Activated T-helper 2 cell treated with anti-CD3 and anti-CD28 coated beads, Interferon-gamma antibody, Interleukin-2, Interleukin-4, amounts not matched to agents 10 μg/mL and 5 μg/mL and 100 μg/mL, durations not matched to agents 14 hours and 24 hours and 36 hours (primary cell): ENCODE measurements around the gene MAST4. TPM values are rescaled to one million over a fixed set of nuclear protein-coding genes. Genes with fewer than 3 reads are reported as not detected.

ENCODE experiments used
- DNase-seq: peaks from one replicate; pipeline ENCODE4 v3.0.0; 2021; ENCODE audit warnings: low spot score
- H3K27ac Mint-ChIP-seq: one replicate; pipeline ENCODE4 v1.8.0; 2021; ENCODE audit warnings: mixed read lengths
- H3K27me3 Mint-ChIP-seq: one replicate; pipeline ENCODE4 v1.8.0; 2021; ENCODE audit warnings: low read depth, mixed read lengths
- H3K36me3 Mint-ChIP-seq: one replicate; pipeline ENCODE4 v1.8.0; 2021; ENCODE audit warnings: low read depth, mixed read lengths
- H3K4me1 Mint-ChIP-seq: one replicate; pipeline ENCODE4 v1.8.0; 2021; ENCODE audit warnings: low read depth, mixed read lengths
- H3K4me3 Mint-ChIP-seq: one replicate; pipeline ENCODE4 v1.8.0; 2021; ENCODE audit warnings: low read depth, mild to moderate bottlenecking, moderate library complexity, mixed read lengths
- H3K9me3 Mint-ChIP-seq: one replicate; pipeline ENCODE4 v1.8.0; 2021; ENCODE audit warnings: mixed read lengths
- intact Hi-C: fragments of 100-400 bp; cut with micrococcal nuclease; formaldehyde crosslinking; loops from one replicate; pipeline ENCODE4 v1.15.1; 2023
- total RNA-seq: library from RNA; stranded (reverse); gene quantifications from 2 replicates; pipeline ENCODE4 v1.2.3, GENCODE V29; 2022

The MAST4 gene
- total RNA-seq, 1 donor from 2014 or later: 6.1 TPM

DNA sequence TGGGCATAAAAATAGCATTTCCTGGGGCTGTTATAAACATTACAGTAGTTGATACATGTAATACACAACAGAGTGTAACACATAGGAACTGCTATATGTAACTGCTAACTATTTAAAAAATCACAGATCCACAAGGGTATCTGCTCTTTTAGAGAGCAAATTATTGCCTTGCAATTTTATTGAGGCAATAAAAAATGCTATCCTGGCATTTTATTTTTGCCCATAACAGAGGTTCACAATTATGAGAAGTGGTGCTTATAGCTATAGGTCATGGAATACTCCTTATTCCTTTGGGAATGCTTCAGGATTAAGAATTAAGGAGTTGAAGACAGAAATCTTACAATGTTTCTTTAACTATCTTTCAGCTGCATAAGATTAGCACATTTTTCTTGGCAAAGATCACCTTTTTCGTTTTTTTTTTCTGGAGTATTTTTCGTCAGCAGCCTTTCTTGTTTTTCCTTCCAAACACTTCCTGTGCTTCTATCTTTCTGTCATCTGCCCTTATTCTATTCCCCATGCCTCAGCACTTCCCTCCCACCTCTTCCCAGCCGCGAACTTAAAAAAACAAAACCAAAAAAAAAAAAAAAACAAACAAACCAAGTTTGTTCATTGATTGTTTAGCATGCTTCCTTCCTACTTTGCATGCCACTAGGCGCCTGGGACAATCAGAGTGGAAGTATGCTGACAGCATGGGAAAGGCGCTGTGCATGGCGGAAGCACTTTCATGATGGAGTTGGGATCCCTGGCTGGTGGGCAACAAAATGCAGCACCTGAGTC is 264.2 kb downstream of the MAST4 start:
- DNase-seq: no peak
- Mint-ChIP-seq H3K9me3 (no peaks in the 10 kb centered on the region), H3K27ac (no peak overlapping the region), H3K27me3 (peaks cover 43% of the 10 kb centered on the region), H3K4me1 (peaks cover 26% of the 10 kb centered on the region), H3K36me3 (no peaks in the 10 kb centered on the region), H3K4me3 (no peak overlapping the region)
- intact Hi-C loops: loop anchor here (5.0 to 10.0 kb wide), 3 partner anchors 33 to 553 kb away; no protein-coding TSS in a partner anchor

- H3K36me3 Mint-ChIP-seq: no peaks in the 10 kb centered on the region
- H3K4me1 Mint-ChIP-seq: peaks cover 20% of the 10 kb centered on the region
- no peak overlapping the region for H3K27ac Mint-ChIP-seq
- H3K4me3 Mint-ChIP-seq: no peak overlapping the region
- no peaks in the 10 kb centered on the region for H3K9me3 Mint-ChIP-seq
- intact Hi-C loops: loop anchor here (5.0 to 10.0 kb wide), 3 partner anchors 34 to 554 kb away; no protein-coding TSS in a partner anchor
- peaks cover 44% of the 10 kb centered on the region for H3K27me3 Mint-ChIP-seq
- no peak for DNase-seq
Measured at GRCh38 chr5:66861402-66861801, 265.2 kb downstream of the MAST4 start.

- no peak for DNase-seq
Measured at GRCh38 chr5:66862020-66862419, 265.8 kb downstream of the MAST4 start.

GRCh38 chr5:66863243-66864170 is 267.3 kb downstream of the MAST4 start:
- peaks cover 45% of the 10 kb centered on the region for H3K27me3 Mint-ChIP-seq
- intact Hi-C loops: loop anchor here (1.0 to 10.0 kb wide), 4 partner anchors 36 to 556 kb away; no protein-coding TSS in a partner anchor
- H3K9me3 Mint-ChIP-seq: no peaks in the 10 kb centered on the region
- DNase-seq: no peak
- no peak overlapping the region for H3K4me3 Mint-ChIP-seq
- no peak overlapping the region for H3K27ac Mint-ChIP-seq
- H3K36me3 Mint-ChIP-seq: no peaks in the 10 kb centered on the region
- peaks cover 16% of the 10 kb centered on the region for H3K4me1 Mint-ChIP-seq

More at GRCh38 chr5:66862020-66862419, 265.8 kb downstream of the MAST4 start:
- Mint-ChIP-seq H3K27me3 (peaks cover 45% of the 10 kb centered on the region), H3K9me3 (no peaks in the 10 kb centered on the region), H3K27ac (no peak overlapping the region), H3K36me3 (no peaks in the 10 kb centered on the region), H3K4me3 (no peak overlapping the region), H3K4me1 (peaks cover 16% of the 10 kb centered on the region)
- intact Hi-C loops: loop anchor here (5.0 to 10.0 kb wide), 3 partner anchors 35 to 555 kb away; no protein-coding TSS in a partner anchor

DNA sequence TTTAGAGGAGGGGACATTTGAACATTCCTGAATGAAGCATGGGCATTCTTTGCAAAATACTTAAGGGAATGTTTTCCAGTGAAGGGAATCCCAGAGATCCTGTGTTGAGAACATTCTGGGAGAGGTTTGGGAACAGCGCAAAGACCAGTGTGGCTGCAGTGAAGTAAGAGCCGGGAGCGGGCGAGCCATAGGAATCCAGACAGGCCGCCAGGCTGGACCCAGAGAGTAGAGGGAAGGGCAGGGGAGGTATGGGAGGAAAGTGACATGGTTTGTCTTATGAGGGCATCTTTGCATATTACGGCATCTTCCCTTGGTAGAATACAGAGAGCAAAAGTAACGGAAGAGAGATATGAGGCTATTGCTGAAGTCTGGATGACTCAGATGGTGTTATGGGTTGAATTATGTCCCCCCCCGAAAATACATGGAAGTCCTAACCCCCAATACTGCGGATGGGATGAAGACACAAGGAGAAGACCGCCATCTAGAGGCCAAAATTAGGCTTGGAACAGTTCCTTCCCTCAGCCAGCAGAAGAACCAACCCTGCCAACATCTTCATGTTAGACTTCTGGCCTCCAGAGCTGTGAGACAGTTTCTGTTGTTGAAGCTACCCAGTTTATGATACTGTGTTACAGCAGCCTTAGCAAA is 268.2 kb downstream of the MAST4 start:
- Mint-ChIP-seq H3K36me3 (no peaks in the 10 kb centered on the region), H3K4me3 (no peak overlapping the region), H3K9me3 (no peaks in the 10 kb centered on the region), H3K4me1 (peaks cover 16% of the 10 kb centered on the region), H3K27me3 (peaks cover 44% of the 10 kb centered on the region), H3K27ac (no peak overlapping the region)
- no peak for DNase-seq
- intact Hi-C loops: loop anchor here (1.0 to 10.0 kb wide), 4 partner anchors 37 to 557 kb away; no protein-coding TSS in a partner anchor

DNA sequence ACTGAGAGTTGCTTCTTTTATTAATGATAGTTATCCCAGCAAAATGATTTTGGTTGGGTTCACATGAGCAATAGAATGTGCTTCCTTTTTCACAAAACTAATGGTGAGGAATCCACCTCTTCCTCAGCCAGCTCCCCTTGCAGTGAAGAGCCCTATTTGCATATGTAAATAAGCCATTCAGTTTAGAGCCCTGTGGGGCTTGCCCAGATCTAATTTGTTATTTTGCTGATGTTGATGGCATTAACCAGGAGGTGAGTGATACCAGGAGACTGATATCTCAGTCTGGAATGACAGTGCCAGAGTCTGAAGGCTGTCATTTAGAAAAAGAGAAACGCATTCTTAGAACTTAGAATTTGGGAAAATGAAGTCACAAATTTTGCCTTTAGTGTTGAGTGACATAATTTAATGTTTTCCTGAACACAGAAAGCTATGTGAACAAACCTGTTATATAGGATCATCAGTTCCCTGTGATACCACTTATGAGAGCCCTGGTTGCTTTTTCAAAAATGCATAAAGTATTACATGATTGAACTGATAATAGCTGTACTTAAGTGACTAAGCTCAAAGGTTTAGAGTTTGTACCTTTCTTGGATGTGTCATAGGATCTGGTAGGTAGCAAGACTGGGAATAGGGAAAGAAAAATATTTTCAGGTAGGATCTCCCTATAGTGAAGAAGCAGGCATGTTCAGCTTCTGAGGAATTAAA is 271.6 kb downstream of the MAST4 start:
- intact Hi-C loops: loop anchor here (10.0 kb wide), 1 partner anchor 123 kb away; no protein-coding TSS in a partner anchor
- Mint-ChIP-seq H3K9me3 (no peaks in the 10 kb centered on the region), H3K27me3 (peaks cover 31% of the 10 kb centered on the region), H3K4me1 (peaks cover 13% of the 10 kb centered on the region), H3K4me3 (no peak overlapping the region), H3K36me3 (no peaks in the 10 kb centered on the region), H3K27ac (no peak overlapping the region)
- DNase-seq: no peak

DNA sequence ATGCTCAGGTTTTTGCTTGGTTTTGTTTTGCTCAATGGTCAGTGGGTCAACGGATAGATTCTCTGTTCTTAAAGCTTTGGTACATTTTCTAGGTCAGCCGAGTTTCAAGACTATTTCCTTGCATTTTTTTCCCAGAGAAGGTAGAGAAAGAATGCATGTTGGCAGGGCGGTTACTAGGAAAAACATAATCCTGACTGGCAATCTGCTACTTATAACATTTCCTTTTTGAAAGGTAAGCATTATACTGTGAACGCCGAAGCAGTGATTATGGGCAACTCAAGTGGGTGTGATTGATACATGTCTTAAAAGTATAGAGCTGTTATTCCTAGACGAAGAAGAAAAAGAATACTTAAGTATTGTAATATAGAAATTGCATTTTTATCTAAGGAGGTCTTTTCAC is 273.2 kb downstream of the MAST4 start:
- no peaks in the 10 kb centered on the region for H3K36me3 Mint-ChIP-seq

GRCh38 chr5:66870708-66871107 is 274.5 kb downstream of the MAST4 start:
- no peaks in the 10 kb centered on the region for H3K9me3 Mint-ChIP-seq
- intact Hi-C loops: no loop called here
- peaks cover 3% of the 10 kb centered on the region for H3K4me1 Mint-ChIP-seq
- no peak for DNase-seq
- H3K4me3 Mint-ChIP-seq: no peak overlapping the region
- peaks cover 26% of the 10 kb centered on the region for H3K27me3 Mint-ChIP-seq
- H3K27ac Mint-ChIP-seq: no peak overlapping the region
- H3K36me3 Mint-ChIP-seq: no peaks in the 10 kb centered on the region

More for the DNA sequence above, 273.2 kb downstream of the MAST4 start:
- Mint-ChIP-seq H3K27me3 (peaks cover 26% of the 10 kb centered on the region), H3K4me3 (no peak overlapping the region), H3K27ac (no peak overlapping the region), H3K9me3 (no peaks in the 10 kb centered on the region), H3K4me1 (peaks cover 8% of the 10 kb centered on the region)
- no peak for DNase-seq
- intact Hi-C loops: loop anchor here (10.0 kb wide), 1 partner anchor 125 kb away; no protein-coding TSS in a partner anchor

- H3K4me3 Mint-ChIP-seq: no peak overlapping the region
- no peak overlapping the region for H3K27ac Mint-ChIP-seq
- no peaks in the 10 kb centered on the region for H3K36me3 Mint-ChIP-seq
- peaks cover 3% of the 10 kb centered on the region for H3K4me1 Mint-ChIP-seq
- no peak for DNase-seq
- intact Hi-C loops: no loop called here
- H3K27me3 Mint-ChIP-seq: peaks cover 24% of the 10 kb centered on the region
- H3K9me3 Mint-ChIP-seq: no peaks in the 10 kb centered on the region
Measured at GRCh38 chr5:66871651-66872050, 275.5 kb downstream of the MAST4 start.

GRCh38 chr5:66872736-66873331 is 276.6 kb downstream of the MAST4 start:
- H3K27ac Mint-ChIP-seq: no peak overlapping the region
- DNase-seq: no peak
- H3K27me3 Mint-ChIP-seq: peaks cover 18% of the 10 kb centered on the region
- intact Hi-C loops: no loop called here
- no peaks in the 10 kb centered on the region for H3K9me3 Mint-ChIP-seq
- H3K4me3 Mint-ChIP-seq: no peak overlapping the region
- H3K4me1 Mint-ChIP-seq: peaks cover under 1% of the 10 kb centered on the region
- H3K36me3 Mint-ChIP-seq: no peaks in the 10 kb centered on the region

- Mint-ChIP-seq H3K27ac (no peak overlapping the region), H3K27me3 (peaks cover 12% of the 10 kb centered on the region), H3K9me3 (no peaks in the 10 kb centered on the region), H3K4me1 (peaks cover 6% of the 10 kb centered on the region), H3K4me3 (no peak overlapping the region), H3K36me3 (no peaks in the 10 kb centered on the region)
- intact Hi-C loops: no loop called here
- no peak for DNase-seq
Measured at GRCh38 chr5:66874004-66874403, 277.8 kb downstream of the MAST4 start.
